K562 (cell line): ENCODE measurements around the gene HMCES. TPM values are rescaled to one million over a fixed set of nuclear protein-coding genes. Genes with fewer than 3 reads are reported as not detected.

Source experiments
- ATF4 ChIP-seq: fragments of 450-650 bp; formaldehyde crosslinking; IDR thresholded peaks from 2 replicates; pipeline ENCODE4 v1.4.0; 2022; ENCODE audit warnings: mild to moderate bottlenecking, moderate library complexity
- CBFA2T2 ChIP-seq: fragments of 450-650 bp; conservative IDR thresholded peaks from 2 replicates; pipeline ENCODE4 v1.6.1; 2017; ENCODE audit warnings: mild to moderate bottlenecking
- ESRRB ChIP-seq: fragments of 250-450 bp; sonication (Bioruptor Pico); IDR thresholded peaks from 2 replicates; pipeline ENCODE4 v1.5.0; 2020; ENCODE audit warnings: mild to moderate bottlenecking, moderate library complexity, borderline replicate concordance
- NFE2L1 ChIP-seq: fragments of 450-650 bp; IDR thresholded peaks from 2 replicates; pipeline ENCODE4 v1.6.1; 2016; ENCODE audit warnings: missing genetic modification characterization, low read depth, mild to moderate bottlenecking, missing compliant biosample characterization, moderate library complexity, borderline replicate concordance
- PREB ChIP-seq: sonication (generic); formaldehyde crosslinking; IDR thresholded peaks from 2 replicates; pipeline ENCODE4 v1.8.1; 2023; ENCODE audit warnings: mild to moderate bottlenecking, missing genetic modification reagents
- RREB1 ChIP-seq: fragments of 250-450 bp; sonication (Bioruptor Pico); IDR thresholded peaks from 2 replicates; pipeline ENCODE4 v1.4.0; 2020
- SMARCA4 ChIP-seq: fragments of 450-650 bp; IDR thresholded peaks from 2 replicates; pipeline ENCODE4 v1.6.1; 2016
- ZBTB40 ChIP-seq, 2 experiments: fragments of 450-650 bp in 1 of 2; sonication (generic) in 1 of 2; formaldehyde crosslinking in 1 of 2; IDR thresholded peaks; 2 replicates each; pipeline versions ENCODE4 v1.7.1 to v1.9.0; 2016 to 2022; ENCODE audit warnings: inconsistent platforms in 1 of 2, mild to moderate bottlenecking in 1 of 2, missing genetic modification reagents in 1 of 2
- ZNF644 ChIP-seq: fragments of 200-800 bp; sonication (Bioruptor generic); IDR thresholded peaks from 2 replicates; pipeline ENCODE4 v1.6.1; 2016; ENCODE audit warnings: low read depth, missing genetic modification characterization, missing compliant biosample characterization
- polyA plus RNA-seq, 8 experiments: library from polyadenylated mRNA; depleted of rRNA in 4 of 8; stranded (reverse) in 5 of 8; unstranded in 3 of 8; fragments of >200 nt; fragmentation: Nextera tagmentation in 2 of 8; fragmentation: Illumina TruSeq in 1 of 8; extraction: Ambion mirVana in 2 of 8; extraction: Trizol in 1 of 8; gene quantifications; 2 replicates each; pipeline versions ENCODE4 v1.2.1 to v1.2.3, GENCODE V29; 2011 to 2014; ENCODE audit warnings: inconsistent platforms in 1 of 8, missing spikeins in 1 of 8
- total RNA-seq, 7 experiments: library from RNA; depleted of rRNA in 6 of 7; stranded (reverse); fragments of >200 nt in 6 of 7; fragmentation: Illumina TruSeq in 2 of 7; extraction: Trizol in 2 of 7; gene quantifications; 2 replicates each; pipeline versions ENCODE4 v1.2.1 to v1.2.3, GENCODE V29; 2011 to 2021; ENCODE audit warnings: low replicate concordance in 1 of 7

HMCES gene
- total and polyA plus RNA-seq, 9 of the 15 experiments (the other 6 are each of a cell fraction or from before 2014, with no cell fraction given): 18.8 to 45.3 (median 24.8) TPM

- TF ChIP-seq NFE2L1 (tag) (no peak), PREB (no peak), RREB1 (CRISPR knock-in tag) (no peak), ATF4 (CRISPR knock-in tag) (no peak), ESRRB (no peak), SMARCA4 (peak; percentile 49; the same call in 1 of the 2 replicates), ZNF644 (tag) (no peak), ZBTB40 (IDR thresholded peaks at IDR 0.05) (no peak), ZBTB40 (CRISPR knock-in tag; IDR thresholded peaks at IDR 0.05) (no peak), CBFA2T2 (no peak)
Measured at GRCh38 chr3:129238945-129239705, 39.5 kb upstream of the HMCES start (continued).
